GM20431 (cell line): ENCODE results near the gene BCAS4.
"Not testable (repeated sequence)": the region's sequence is repeated elsewhere in the genome, so short reads cannot be mapped to it uniquely, and the experiment has no call there.

ENCODE experiments used
- in situ Hi-C: fragments of 300-500 bp; cut with MseI, MboI; formaldehyde crosslinking; loops from one replicate; pipeline ENCODE4 v1.15.0; 2020; ENCODE audit warnings: low sequenced_read_pairs; ENCODE audit not compliant: unreplicated experiment

BCAS4 gene

GRCh38 chr20:50870561-50871161, 75.8 kb downstream of the BCAS4 start:
- in situ Hi-C loops = no loop called here

DNA sequence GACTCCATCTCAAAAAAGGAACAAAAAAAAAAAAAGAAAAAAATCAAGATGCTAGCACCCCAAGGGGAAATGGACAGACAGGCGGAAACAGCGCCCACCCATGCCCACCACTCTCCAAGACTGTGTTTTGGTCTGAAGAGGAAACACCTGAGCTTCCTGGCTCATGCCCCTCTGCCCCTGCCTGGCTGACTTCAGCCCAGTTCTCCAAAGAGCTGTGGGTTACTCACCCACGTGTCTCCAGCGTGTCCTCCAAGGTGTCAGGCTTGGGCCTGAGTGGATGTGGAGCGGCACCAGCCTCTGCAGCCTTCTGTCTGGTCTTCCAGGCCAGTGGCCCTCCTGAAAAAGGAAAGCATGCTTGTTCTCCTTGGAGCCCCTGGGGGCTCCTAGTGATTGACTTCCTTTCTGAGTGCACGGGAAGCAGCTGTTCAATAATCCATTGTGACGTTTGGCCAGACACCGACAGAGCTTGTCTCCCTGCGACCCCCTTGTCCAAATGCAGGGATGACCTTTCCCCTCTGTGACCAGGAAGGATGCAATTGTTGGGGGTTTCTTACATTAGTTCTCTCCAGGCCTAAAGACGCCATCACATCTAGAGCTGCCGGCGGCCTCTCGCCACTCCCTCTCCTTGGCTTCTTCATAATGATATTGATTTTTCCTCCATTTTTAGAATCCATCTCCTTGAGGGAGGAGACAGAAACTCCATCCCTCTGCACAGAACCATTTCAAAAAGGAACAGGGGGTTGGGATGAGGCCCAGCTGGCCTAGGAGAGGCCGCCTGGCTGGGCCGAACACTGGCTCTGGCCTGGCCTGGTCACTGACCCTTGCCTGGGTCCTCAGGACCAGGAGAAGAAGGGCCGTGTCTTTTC, 77.9 kb downstream of the BCAS4 start:
- in situ Hi-C loops = no loop called here

DNA sequence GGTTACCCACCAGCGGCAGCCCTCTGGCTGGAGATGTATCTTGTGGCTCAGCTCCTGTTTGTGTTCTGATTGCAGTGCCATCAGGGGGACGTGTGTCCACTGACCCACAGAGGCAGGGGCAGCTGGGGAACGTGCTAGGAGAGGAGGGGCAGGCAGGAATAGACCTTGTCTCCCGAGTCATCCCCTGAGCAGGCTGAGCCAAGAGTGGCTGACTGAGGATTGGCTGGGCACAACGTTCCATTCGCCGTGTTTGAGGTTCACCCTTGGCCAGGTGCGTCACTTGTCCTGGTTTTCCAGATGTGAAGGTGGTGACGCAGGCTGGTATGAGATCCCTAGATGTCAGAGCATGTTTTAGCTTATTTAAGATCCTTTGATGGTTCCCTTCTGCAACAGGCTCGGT, 78.7 kb downstream of the BCAS4 start:
- in situ Hi-C loops = no loop called here

DNA sequence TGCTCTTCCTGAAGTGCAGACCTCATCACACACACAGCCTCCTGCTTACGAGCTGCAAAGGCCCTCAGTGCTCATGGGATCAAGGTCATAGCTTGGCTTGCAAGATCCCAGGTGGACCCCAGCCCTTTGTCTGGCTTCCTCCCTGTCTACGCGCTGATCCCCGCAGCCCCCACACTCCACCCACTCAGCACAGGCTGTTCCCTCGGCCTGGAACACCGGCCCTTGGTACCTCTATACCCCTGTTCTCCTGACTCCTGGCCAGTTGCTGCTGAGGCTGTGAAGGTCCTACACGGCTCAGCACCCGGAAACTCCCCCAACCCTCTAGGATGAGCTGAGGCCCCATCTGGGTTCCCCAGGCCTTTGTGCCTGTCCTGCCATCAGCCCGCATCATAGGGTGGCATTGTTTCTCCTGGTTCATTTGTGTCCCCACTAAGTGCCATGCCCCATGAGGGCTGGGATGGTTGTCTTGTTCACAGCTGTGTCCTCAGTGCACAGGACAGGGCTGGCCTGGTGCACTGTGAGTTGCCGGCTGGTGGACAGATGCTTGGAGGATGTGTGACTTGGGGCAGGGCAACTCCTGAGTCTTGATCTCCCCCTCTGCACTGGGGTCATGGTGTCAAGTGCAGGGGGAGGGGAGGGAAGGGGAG, 79.4 kb downstream of the BCAS4 start:
- in situ Hi-C loops = no loop called here

GRCh38 chr20:50874758-50875665, 80.2 kb downstream of the BCAS4 start:
- in situ Hi-C loops = no loop called here

GRCh38 chr20:50876063-50876685, 81.3 kb downstream of the BCAS4 start:
- in situ Hi-C loops = no loop called here

DNA sequence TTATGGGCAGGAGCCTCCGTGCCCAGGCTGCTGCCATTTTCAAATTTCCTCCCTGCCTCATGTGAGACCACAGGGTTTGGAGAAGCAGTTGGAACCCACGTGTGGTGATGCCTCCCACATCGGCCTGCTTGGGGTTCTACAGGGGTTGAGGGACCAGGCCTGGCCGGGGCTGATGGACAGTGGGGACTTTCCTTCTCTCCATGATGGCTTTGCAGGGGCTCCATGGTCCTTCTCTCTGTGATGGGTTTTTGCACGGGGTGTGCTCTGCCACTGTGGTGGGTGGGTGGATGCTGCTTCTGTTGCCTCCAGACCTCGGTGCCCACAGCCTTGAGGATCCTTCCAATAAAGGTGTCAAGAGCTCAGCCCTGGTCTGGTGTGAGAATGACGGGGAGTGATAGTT, 82.0 kb downstream of the BCAS4 start:
- in situ Hi-C loops = no loop called here

DNA sequence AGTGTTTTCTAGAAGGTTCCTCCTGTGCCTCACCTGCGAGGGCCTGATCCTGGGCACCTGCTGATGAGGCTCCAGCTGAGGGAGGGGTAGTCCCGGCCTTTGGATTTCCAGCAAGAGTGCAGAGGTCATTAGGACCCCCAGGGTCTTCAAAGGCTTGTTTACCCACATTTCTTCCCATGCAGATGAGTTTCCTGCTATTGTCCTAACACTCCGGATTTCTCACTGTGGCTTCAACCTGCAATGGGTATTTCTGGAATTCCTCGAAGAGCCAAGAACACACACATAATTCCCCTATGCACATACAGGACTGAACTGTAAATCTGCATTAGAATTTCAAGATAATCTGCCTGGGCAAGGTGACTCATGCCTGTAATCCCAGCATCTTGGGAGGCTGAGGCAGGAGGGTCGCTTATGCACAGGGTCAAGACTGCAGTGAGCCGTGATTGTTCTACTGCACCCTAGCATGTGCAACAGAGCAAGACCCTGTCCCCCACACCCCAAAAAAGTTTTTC, 82.4 kb downstream of the BCAS4 start:
- in situ Hi-C loops = no loop called here

- in situ Hi-C loops = no loop called here
These were observed 85.0 kb downstream of the BCAS4 start for GRCh38 chr20:50879649-50880550.

GRCh38 chr20:50881759-50882424, 87.0 kb downstream of the BCAS4 start:
- in situ Hi-C loops = not testable (repeated sequence)

DNA sequence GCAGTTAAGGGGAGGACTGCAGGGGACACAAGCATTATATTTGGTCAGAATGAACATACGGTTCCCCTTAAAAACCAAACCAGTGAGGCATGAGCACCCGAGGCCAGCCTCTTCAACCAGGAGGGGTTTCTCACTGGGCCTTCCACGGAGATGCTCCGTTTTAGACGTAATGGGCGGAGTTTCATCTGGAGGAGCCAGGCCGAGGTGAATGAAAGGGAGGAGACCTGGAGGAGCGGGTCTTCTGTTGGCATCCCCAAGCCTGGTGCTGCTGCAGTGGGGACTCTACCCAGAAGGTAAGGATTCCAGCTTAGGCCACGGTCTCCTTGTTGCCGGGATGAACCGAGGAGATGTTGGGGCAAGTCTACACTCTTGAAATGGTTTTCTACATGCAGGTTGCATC, 89.0 kb downstream of the BCAS4 start:
- in situ Hi-C loops = no loop called here

GRCh38 chr20:50885068-50885467, 90.2 kb downstream of the BCAS4 start:
- in situ Hi-C loops = no loop called here

GRCh38 chr20:50885781-50886180, 90.9 kb downstream of the BCAS4 start:
- in situ Hi-C loops = no loop called here

GRCh38 chr20:50886184-50886790, 91.4 kb downstream of the BCAS4 start:
- in situ Hi-C loops = no loop called here

- in situ Hi-C loops = no loop called here
These were observed 92.7 kb downstream of the BCAS4 start for GRCh38 chr20:50887576-50887975.

DNA sequence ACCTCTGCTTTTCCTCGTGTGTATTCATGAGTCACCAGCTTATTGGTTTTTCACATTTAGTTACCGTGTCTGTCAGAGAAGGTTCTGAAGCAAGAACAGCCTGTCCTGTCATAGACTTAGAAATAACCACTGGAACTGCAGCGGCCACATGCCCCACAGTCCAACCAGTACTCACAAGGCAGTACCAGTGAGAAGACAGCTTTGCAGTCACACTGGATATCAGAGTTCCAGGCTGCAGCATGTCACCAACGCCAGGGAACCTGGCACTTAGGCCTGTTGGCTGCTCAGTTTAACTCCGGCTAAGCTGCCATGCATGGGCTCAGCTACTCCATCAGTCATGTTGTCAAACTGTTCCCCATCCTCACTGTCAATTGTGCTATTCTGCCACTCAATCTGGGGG, 96.3 kb downstream of the BCAS4 start:
- in situ Hi-C loops = no loop called here

- in situ Hi-C loops = no loop called here
These were observed 97.5 kb downstream of the BCAS4 start for GRCh38 chr20:50892394-50892793.

DNA sequence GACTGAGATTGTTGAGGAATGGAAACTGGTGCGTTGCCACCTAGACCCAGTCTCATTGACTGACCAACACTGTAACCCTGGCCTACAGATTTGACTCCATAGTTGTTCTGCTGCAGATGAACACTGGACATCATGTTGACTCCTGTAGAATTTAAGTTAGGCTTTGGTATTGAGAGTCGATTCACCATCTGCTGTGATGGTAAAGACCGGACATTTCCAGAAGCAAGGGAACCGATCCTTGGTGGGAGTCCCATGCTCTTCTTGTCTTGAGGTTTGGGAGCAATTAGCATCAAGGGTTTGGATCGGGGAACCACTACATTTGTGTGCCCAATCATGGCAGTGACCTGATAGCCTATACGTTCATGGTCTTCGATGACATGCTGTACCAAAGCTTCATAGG, 98.8 kb downstream of the BCAS4 start:
- in situ Hi-C loops = no loop called here
